ENCODE results near the gene ERMP1.

The ERMP1 gene

DNA sequence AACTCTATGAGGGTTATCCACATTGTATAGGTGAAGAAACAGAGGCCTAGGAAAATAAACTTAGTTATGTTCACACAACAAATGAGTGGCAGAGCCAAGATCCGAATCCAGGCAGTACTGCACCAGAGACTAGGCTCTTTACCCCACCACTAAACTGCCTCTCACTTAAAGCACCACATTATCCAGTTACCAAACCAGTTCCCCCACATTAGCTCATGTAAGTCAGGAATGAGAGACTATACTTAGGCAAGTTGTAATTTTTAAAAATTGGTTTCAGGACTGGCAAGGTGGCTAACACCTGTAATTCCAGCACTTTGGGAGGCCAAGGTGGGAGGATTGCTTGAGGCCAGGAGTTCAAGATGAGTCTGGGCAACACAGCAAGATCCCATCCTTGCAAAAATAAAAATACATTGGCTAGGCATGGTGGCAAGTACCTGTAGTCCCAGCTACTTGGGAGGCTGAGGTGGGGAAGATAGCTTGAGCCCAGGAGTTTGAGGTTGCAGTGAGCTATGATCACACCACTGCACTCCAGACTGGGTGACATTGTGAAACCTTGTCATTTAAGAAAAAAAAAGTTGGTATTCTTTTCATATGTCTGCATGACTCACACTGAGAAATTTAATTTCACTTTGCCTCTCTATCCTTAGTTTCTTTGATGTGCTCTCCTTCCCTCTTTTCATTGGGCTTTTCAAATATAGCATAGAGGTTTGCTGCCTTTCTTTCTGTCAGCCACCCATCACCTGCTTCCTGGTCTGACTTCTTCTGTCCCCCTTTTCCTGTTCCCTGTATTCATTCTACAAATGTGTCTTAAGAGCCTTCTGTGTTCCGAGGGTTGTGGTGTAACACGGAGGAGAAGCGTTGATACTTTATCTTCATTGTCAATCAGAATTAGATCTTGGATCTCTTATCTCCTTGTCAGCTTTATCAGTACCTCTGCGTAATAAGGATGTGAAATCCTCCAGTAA is 64.7 kb downstream of the ERMP1 start:
- DNase-seq (ENCODE audit: low read depth) = peak; percentile 36
- H3K4me3 ChIP-seq (ENCODE audit: low read length) = no peak overlapping the region
- TF ChIP-seq, protein P1, sequence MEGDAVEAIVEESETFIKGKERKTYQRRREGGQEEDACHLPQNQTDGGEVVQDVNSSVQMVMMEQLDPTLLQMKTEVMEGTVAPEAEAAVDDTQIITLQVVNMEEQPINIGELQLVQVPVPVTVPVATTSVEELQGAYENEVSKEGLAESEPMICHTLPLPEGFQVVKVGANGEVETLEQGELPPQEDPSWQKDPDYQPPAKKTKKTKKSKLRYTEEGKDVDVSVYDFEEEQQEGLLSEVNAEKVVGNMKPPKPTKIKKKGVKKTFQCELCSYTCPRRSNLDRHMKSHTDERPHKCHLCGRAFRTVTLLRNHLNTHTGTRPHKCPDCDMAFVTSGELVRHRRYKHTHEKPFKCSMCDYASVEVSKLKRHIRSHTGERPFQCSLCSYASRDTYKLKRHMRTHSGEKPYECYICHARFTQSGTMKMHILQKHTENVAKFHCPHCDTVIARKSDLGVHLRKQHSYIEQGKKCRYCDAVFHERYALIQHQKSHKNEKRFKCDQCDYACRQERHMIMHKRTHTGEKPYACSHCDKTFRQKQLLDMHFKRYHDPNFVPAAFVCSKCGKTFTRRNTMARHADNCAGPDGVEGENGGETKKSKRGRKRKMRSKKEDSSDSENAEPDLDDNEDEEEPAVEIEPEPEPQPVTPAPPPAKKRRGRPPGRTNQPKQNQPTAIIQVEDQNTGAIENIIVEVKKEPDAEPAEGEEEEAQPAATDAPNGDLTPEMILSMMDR (IDR thresholded peaks at IDR 0.05; ENCODE audit: insufficient read depth, low read depth, low read length, missing control alignments) = no peak

DNA sequence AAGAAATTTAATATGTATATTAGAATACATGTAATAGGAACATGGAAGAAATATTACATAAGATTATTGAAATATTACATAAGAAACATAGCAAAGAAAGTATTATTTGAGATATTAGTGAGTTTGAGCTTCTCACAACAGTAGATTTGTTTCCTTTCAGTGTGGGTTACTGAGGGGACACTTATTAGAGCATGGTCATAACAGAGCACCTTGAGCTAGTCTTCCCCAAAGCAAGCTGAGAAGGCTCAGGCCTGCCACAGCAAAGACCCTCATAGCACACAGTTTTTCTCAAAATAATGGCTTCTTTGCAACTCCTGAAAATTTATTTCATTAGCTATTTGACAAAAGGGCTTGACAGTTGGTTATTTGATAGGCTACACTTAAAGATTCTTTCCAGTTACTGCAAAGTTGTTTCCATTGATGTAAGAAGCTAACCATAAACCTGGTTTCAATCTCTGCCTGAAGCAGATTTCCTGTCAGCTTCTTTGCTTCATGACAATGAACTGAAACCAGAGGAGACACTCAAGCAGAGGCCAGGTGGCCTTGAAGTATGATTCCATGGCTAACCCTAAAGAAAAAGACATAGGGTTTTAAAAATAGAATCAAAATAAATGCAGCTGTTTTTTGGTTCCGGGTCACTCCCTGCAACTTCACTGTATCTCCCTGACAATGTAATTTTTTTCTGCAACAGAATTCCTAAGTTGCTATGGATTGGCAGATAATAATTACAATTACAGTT is 68.6 kb downstream of the ERMP1 start:
- H3K4me3 ChIP-seq (ENCODE audit: low read length) = no peak overlapping the region
- TF ChIP-seq, protein P1 (IDR thresholded peaks at IDR 0.05; ENCODE audit: insufficient read depth, low read depth, low read length, missing control alignments) = no peak
- DNase-seq (ENCODE audit: low read depth) = no peak

DNA sequence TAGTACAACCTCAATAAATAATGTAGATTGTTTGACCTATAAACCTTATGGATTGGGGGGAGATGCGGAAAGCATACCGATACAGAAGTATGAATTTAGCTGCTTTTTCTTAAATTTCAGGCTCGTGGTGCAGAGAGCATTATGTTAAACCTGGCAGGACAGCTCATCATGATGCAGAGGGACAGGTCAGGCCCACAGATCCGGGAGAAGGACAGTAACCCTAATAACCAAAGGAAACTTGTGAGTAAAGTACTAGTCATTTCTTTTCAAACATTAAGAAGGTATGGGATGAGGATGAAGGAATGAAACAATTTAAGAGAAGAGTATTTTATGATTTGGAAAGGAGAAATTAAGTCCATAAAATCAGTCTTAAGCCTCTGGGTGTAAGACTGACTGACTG is 70.5 kb downstream of the ERMP1 start:
- TF ChIP-seq, protein P1 (IDR thresholded peaks at IDR 0.05; ENCODE audit: insufficient read depth, low read depth, low read length, missing control alignments) = no peak
- peak; percentile 22 for DNase-seq (ENCODE audit: low read depth)
- no peak overlapping the region for H3K4me3 ChIP-seq (ENCODE audit: low read length)

DNA sequence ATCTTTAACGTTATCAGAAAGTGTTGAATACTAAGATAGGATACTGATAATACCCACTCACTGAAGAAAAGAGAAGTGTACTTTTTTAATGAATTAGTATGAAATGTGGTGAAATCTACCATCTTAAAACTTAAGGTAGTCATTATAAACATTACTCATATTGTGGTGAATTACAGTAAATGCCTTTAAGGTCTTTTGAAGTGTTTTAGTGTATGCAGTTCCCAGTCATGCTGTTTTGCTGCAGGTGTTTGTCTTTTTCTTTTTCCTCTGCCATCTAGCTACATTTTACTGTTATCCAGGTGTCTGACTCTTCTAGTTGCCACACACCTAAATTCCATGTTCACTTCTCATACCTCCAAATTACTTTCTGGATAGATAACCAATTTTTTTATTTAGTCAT is 72.6 kb downstream of the ERMP1 start:
- TF ChIP-seq, protein P1 (IDR thresholded peaks at IDR 0.05; ENCODE audit: insufficient read depth, low read depth, low read length, missing control alignments) = no peak
- no peak for DNase-seq (ENCODE audit: low read depth)
- H3K4me3 ChIP-seq (ENCODE audit: low read length) = no peak overlapping the region

DNA sequence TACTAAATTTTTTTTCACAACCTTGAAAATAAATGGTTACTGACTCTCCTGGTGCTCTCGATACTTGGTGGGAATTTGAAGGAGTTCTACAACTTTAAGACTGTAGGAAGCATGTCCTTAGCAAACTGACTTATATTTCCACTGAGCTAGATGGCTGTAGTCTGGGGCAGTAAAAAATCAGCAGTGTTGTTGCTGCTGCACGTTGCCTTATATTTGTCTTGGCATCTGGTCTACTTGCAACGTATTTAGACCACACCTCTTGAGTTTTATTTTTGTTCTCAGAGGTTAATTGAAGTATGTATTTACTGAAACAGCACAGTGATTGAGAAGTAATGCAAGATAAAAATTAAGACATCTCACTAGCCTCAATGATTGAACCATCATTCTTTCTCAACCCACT is 76.3 kb downstream of the ERMP1 start:
- H3K4me3 ChIP-seq (ENCODE audit: low read length) = no peak overlapping the region
- DNase-seq (ENCODE audit: low read depth) = no peak
- TF ChIP-seq, protein P1 (IDR thresholded peaks at IDR 0.05; ENCODE audit: insufficient read depth, low read depth, low read length, missing control alignments) = no peak

DNA sequence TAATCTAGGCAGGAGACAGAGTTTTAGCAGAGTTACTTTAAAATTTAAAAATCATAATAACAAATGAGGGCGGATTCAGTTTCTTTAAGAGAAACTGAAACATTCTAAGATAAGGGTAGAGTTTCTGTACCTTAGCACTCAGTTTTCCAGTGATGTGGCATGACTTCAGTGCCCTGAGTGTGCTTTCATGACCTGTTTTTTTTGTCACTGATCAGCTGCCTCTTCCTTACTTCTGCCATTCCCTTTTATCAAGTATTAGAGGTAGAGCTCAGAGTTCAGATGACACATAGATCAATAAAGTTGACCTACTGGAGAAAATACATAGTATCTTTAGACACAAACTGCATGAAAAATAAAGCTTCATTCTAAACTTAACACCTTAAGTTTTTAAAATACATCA is 82.3 kb downstream of the ERMP1 start:
- no peak overlapping the region for H3K4me3 ChIP-seq (ENCODE audit: low read length)
- DNase-seq (ENCODE audit: low read depth) = no peak
- TF ChIP-seq, protein P1 (IDR thresholded peaks at IDR 0.05; ENCODE audit: insufficient read depth, low read depth, low read length, missing control alignments) = no peak
